Renal cortical epithelial cell (primary cell): ENCODE measurements around the gene SH2B3. TPM values are rescaled to one million over a fixed set of nuclear protein-coding genes. Genes with fewer than 3 reads are reported as not detected.
"Not testable (repeated sequence)": the region's sequence is repeated elsewhere in the genome, so short reads cannot be mapped to it uniquely, and the experiment has no call there.

Experiments
- DNase-seq: peaks from one replicate; pipeline ENCODE4 v3.0.0-alpha.2; 2011; ENCODE audit warnings: low read depth
- total RNA-seq: library from RNA; depleted of rRNA; stranded (reverse); fragments of >200 nt; gene quantifications from 2 replicates; pipeline ENCODE4 v1.2.3, GENCODE V29; 2014

Gene SH2B3
- total RNA-seq, 1 donor from 2014 or later: 14.5 TPM

DNA sequence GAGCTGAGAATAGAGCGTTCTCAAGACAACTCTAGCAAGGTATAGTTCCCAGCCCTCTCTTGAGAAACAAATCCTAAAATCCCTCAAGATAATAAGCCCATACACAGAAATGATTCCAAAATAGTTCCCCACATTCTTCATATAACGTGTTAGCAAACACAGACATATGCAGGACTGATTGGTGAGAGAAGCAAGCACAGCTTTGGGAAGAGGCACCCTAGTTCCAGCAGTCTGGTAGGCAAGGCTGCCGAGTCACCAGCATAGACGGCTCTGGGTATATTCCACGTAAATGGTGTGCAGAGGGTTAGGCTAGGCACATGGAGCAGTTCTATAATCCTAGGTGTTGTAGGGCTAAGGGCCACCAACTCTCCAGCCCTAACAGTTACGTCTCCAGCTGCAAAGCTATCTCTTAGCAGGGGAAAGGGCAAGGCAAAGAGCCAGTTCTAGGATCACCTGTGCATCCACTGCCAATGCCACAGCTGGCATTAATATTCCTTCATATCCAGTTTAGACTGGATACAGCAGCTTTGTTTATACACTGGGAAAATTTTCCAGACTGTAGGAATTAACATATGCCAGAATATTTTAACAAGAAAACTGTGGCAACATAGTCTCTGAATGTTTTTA is 52.9 kb downstream of the SH2B3 start:
- DNase-seq: peak; percentile 25

DNA sequence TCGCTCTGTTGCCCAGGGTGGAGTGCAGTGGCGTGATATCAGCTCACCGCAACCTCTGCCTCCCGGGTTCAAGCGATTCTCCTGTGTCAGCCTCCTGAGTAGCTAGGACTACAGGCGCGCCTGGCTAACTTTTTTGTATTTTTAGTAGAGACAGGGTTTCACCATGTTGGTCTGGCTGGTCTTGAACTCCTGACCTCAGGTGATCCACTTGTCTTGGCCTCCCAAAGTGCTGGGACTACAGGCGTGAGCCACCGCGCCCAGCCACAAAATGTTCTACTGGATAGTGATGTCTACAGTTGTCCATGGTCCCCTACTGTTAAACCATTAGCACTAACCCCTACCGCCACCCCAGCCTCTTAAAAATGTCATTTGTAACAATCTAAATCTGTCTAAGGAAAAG is 54.4 kb downstream of the SH2B3 start:
- DNase-seq: not testable (repeated sequence)

DNA sequence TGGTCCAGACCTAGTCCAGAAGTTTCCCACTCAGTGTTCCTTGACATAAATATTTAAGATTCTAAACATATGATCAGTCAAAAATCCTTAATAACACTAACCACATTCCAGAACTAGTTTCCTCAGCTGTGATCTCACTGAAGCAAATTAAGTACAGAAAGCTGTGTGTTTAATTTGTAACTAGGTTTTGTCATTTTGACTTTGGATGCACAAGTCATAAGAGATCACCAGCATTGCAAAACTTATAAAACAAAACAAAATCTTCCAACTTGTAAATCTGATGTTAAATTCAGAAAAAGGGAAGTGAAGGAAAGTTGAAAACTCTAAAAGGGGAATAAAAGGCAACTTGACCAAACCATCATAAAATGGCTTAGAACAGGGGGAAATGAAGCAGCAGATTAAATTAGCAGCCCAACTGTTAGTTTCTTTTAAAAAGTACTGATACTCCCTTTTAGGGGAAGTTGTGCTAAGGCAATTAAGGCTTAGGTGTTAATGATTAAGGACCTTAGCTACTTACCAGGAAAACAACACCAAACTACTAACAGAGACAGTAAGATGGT is 56.6 kb downstream of the SH2B3 start:
- peak; percentile 94 for DNase-seq

DNA sequence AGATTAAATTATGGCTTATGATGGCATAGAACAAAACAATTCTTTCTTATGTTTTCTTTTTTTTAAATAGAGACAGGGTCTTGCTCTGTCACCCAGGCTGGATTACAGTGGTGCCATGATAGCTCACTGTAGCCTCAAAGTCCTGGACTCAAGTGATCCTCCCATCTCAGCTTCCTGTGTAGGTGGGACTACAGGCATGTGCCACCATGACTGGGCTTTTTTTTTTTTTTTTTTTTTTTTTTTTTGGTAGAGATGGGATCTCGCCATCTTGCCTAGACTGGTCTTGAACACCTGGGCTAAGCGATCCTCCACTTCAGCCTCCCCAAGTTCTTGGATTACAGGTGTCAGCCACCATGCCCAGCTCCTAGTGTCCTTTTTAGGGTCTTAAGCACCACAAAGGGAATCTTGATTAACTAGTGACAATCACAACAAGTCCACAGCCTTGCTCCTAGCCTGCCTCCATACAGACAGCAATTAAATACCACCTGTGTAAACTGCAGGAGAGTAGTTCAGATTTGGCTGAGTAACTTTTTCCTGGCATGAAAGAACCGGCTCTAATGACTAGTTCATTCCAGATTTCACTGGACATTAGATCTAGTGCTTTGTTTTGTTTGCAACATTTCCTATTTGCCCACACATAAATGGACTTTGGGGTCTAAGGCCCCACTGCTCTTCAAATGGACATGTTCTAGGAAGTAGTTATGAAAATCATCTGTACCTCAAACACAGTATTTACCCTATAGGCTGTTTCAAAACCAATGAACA is 61.6 kb downstream of the SH2B3 start:
- peak; percentile 69 for DNase-seq

DNA sequence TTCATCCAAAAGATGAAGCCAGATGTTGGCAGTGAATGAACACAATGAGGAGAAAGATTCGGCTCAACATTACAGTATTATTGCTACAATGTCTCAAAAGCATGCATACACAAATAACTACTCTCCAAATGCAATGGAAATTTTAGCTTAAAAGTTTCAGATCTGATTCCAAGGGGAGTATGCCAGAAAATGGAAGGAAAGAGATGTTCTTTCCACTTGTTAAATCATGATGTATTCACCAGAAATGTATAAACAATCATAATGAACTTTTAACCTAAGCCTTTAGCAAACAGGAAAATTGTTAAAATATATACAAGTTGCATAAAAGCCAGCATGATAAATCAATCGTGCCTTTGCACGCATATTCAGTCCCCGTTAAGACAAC is 62.1 kb downstream of the SH2B3 start:
- no peak for DNase-seq

DNA sequence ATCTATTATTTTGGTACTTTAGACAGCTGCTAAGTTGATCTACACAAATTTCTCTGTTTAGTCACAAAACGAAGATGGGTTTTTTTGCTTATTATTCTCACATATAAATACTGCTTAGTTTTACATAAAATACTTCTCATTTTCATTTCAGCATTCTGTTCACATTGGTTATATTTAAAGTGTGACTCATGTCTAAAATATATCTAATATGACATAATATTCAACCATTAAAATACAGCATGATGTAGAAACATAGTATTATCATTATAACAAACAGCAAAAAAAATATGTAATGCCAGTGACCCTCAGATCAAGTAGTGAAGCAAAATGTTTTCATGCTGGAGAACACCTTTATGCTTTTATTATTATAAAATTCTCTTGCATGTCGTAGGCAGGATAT is 63.7 kb downstream of the SH2B3 start:
- DNase-seq: no peak

DNA sequence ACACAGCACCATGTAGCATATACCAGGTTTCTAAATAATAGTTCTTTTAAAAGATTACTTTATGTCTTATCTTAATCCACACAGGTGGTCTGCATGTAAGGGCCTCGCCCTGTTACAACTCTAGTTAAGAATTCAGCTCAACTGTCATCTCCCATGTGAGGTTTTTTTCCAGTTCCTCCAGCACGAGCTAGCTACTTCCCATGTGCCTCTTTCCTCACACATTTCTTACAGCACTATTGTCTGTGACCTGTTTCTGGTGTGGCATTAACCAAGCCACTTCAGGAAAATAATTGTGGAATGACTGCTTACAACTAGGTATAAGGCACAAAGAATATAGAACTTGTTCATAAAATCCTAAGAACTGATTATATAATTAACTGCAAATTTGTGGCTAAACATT is 65.5 kb downstream of the SH2B3 start:
- peak; percentile 68 for DNase-seq

DNA sequence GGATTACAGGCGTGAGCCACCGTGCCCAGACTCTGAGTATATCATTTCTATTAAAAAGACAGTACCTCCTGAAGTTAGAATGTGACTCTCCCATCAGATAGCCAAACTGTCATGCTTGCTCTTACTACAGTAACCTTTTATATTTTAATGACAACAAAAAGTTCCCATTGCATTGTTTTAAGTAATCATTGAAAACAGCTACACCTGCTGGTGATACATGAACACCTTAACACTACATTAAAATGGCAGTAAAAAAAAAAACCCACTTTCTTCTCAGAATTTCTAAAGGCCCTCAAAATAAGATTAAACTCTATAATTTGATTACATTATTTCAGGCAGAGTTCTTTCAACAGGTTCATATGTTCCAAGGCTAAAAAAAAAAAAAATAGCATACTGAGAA is 76.7 kb downstream of the SH2B3 start:
- peak; percentile 33 for DNase-seq

DNA sequence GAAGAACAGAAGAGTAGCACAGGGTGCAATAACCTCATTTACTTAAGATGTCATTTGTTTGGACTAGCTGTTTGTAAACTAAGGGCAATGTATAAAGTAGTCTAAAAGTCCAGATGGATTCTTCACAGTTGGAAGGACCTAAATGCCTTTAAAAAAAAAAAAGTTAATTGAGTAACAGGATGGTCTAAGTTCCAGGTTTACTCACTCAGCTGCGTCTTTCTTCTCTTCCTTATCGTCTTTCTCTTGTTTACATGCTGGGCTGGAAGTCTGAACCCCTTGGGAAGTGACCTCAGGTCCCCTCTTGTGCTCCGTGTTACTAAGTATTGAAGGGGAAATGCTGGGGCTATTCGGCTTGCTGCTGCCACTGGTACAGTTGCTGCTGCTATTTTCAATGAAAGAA is 82.5 kb downstream of the SH2B3 start:
- DNase-seq: peak; percentile 45

DNA sequence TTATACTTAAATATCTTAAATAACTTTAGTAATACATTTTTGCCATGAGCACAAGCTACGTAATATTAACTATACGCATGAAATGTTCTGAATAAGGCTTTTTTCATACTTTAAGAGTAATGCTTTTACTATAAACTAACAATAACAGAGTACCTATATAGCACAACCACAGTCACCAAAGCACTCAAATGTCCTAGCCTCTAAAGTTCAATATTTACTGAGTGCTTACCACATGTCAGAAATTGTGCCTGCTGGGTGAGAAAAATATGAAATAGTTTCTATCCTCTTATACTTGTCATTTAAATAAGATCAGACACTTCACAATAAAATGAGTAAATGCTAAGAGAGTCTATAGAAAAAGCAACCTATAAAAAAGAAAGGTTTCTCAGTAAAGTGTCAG is 83.1 kb downstream of the SH2B3 start:
- DNase-seq: no peak

DNA sequence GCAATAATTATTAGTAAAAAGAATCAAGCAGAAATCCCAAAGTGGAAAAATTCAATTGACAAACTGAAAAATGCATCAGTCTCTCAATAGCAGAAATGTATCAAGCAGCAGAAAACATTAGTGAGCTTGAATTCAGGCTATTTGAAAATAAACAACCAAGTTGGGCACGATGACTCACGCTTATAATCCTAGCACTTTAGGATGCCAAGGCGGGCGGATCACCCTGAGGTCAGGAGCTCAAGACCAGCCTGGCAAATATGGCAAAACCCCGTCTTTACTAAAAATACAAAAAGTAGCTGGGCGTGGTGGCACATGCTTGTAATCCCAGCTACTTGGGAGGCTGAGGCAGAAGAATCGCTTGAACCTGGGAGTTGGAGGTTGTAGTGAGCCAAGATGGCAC is 87.3 kb downstream of the SH2B3 start:
- peak; percentile 70 for DNase-seq

DNA sequence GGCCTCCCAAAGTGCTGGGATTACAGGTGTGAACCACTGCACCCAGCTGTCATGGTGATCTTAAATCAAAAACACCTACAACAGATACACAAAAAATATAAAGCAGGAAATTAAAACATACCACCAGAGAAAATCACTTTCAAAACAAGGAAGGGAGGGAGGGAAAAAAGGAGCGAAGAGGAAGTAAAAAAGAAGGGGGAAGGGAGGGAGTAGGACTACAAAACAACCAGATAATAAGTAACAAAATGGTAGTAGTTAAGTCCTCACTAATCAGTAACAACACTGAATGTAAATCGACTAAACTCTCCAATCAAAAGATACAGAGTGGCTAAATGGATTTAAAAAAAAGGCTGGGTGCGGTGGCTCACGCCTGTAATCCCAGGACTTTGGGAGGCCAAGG is 89.0 kb downstream of the SH2B3 start:
- peak; percentile 66 for DNase-seq

Other genes with a start within 250 kb of the SH2B3 start
- gene PHETA1, start 36.8 kb upstream of the SH2B3 start, total RNA-seq: 13.5 and 15.1 TPM in 2 replicates
- 7.8 and 59.4 TPM in 2 replicates for gene ATXN2, start 193.4 kb downstream of the SH2B3 start, total RNA-seq